ENCODE data around the gene ATM.

GRCh38 chr11:108204376-108204775 lies 18.5 kb upstream of the ATM start:
- TF ChIP-seq CTCF (IDR thresholded peaks at IDR 0.05; ENCODE audit: insufficient read depth, low read length) (no peak), POLR2AphosphoS5 (IDR thresholded peaks at IDR 0.05; ENCODE audit: low read depth) (no peak), SPI1 (IDR thresholded peaks at IDR 0.05; ENCODE audit: borderline replicate concordance, low read depth) (no peak), REST (IDR thresholded peaks at IDR 0.05; ENCODE audit: insufficient replicate concordance, low read depth) (no peak)
